ENCODE results near the gene ADAMTS13.

DNA sequence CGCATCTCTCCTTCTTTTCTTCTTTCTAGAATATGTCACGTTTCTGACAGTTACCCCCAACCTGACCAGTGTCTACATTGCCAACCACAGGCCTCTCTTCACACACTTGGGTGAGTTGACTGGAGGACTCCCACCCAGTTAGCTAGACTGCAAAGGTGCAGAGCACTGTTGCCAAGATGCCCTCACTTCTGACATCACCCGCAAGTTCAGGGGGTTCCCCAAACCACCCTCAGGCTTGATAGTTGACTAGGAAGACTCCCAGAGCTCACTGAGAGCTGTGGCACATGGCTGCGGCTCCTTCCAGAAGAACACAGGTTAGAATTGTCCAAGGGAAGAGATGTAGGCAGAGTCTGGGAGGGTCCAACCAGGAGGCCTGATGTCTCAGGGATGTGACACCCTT lies 17.2 kb downstream of the ADAMTS13 start:
- TF ChIP-seq, protein P1, sequence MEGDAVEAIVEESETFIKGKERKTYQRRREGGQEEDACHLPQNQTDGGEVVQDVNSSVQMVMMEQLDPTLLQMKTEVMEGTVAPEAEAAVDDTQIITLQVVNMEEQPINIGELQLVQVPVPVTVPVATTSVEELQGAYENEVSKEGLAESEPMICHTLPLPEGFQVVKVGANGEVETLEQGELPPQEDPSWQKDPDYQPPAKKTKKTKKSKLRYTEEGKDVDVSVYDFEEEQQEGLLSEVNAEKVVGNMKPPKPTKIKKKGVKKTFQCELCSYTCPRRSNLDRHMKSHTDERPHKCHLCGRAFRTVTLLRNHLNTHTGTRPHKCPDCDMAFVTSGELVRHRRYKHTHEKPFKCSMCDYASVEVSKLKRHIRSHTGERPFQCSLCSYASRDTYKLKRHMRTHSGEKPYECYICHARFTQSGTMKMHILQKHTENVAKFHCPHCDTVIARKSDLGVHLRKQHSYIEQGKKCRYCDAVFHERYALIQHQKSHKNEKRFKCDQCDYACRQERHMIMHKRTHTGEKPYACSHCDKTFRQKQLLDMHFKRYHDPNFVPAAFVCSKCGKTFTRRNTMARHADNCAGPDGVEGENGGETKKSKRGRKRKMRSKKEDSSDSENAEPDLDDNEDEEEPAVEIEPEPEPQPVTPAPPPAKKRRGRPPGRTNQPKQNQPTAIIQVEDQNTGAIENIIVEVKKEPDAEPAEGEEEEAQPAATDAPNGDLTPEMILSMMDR (IDR thresholded peaks at IDR 0.05), result no peak
- TF ChIP-seq POLR2A (IDR thresholded peaks at IDR 0.05), result no peak
